GM19438 (cell line): ENCODE results near the gene C5AR1.
A peak's percentile ranks its signal among the peaks of the same experiment; 100 is the strongest.
"Not testable (repeated sequence)": the region's sequence is repeated elsewhere in the genome, so short reads cannot be mapped to it uniquely, and the experiment has no call there.

Experiments used
- ATAC-seq: cut with Tn5 transposase; IDR thresholded peaks from one replicate; pipeline ENCODE4 v1.9.1; 2021; ENCODE audit warnings: low read depth; ENCODE audit not compliant: unreplicated experiment

The C5AR1 gene

GRCh38 chr19:47309608-47310007, at the start of gene C5AR1:
Gene C5AR1, plus strand, starts transcription at chr19:47309861. Its CDS starts 35 bp downstream, at chr19:47309896.
- no peak for ATAC-seq

- ATAC-seq = no peak
Observed at GRCh38 chr19:47260476-47260875, 49.2 kb upstream of the C5AR1 start.

DNA sequence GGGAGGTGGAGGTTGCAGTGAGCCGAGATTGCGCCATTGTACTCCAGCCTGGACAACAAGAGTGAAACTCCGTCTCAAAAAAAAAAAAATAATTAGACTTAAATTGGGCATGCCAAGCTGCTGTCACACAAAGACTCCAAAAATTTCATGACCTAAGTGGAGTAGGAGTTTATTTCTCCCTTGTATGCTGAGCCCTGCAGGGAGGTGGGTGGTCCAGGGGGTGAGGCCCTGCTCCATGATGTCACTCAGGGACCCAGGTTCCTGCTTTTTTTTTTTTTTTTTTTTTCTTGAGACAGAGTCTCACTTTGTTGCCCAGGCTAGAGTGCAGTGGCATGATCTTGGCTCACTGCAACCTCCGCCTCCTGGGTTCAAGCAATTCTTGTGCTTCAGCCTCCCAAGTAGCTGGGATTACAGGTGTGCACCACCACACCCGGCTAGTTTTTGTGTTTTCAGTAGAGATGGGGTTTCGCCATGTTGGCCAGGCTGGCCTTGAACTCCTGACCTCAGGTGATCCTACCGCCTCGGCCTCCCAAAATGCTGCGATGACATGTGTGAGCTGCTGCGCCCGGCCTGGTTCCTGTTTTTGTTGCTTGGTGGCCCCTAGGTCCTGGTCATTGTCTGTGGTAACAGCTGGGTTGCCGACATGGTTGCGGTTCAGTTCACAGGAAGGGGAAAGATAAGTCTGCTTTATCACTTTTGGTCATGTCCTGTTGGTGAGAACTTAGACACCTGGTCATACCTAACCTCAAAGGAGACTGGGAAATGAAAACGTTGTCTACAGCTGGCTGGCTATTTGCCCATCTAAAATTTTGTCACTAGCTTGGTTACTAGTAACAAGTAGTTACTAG, 47.5 kb upstream of the C5AR1 start:
- ATAC-seq = peak; percentile 71

DNA sequence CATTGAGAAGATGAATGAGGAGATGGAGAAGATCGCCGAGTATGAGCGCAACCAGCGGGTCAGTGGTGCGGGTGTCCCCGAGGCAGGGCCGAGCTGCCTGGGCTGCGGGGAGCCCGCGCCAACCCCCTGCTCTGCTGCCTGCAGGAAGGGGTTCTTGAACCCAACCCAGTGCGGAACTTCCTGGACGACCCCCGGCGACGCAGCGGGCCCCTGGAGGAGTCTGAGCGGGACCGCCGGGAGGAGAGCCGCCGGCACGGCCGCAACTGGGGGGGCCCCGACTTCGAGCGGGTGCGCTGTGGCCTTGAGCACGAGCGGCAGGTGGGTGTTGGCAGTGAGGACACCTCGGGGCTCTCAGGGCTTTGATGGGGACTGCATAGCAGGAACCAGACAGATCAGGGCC, 45.0 kb upstream of the C5AR1 start:
- no peak for ATAC-seq

DNA sequence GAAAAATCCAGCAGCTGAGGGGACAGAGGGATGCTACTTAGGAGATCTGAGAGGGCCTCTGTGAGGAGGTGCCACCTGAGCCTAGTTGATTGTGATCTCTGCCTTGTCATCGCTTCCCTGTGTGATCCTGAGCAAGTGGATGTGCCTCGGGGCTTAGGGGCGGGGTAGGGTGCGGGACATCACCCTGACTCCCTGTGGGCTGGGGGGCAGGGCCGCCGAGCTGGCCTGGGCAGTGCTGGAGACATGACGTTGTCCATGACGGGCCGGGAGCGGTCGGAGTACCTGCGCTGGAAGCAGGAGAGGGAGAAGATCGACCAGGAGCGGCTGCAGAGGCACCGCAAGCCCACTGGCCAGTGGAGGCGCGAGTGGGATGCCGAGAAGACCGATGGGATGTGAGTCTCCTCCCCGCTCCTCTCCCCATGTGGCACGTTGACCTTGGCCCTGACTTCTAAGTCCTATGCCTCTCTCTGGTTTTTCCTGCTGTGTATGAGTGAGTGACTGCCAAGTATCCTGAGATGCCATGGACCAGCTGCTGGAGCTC, 43.2 kb upstream of the C5AR1 start:
- no peak for ATAC-seq

DNA sequence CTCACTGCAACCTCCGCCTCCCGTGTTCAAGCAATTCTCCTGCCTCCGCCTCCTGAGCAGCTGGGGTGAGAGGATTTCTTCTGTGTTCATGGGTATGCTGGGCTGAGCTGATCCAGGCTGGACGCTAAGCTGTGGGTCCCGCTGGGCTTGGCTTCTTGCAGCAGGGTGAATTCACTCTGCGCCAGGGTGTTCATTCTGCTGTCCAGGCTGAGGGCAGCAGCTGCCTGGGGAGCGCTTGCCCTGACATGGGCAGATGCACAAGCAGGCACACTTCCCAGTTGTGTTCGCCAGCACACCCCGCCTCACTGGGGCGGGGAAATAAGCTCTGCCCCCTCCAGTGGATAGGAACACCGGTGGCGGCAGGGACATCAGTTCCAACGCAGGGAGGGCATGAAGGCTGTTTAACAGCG, 42.3 kb upstream of the C5AR1 start:
- ATAC-seq = no peak

- ATAC-seq = no peak
Observed at GRCh38 chr19:47268028-47268427, 41.6 kb upstream of the C5AR1 start.

DNA sequence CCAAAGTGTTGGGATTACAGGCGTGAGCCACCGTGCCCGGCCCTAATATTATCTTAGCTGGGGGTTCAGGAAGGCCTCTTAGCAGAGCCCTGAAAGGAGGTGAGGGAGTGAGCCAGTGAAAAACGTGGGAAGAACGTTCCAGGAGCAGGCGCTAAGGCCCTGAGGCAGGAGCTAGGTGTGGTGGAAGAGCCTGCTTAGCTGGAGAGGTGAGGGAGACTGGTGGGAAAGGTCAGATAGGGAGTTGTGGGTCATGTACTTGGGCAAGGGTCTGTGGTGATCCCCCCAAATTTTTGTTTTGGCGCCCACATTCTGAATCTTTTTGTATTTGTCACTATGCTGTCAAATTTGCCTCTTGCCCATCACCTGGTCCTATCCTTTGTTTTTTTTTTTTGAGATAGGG, 40.1 kb upstream of the C5AR1 start:
- ATAC-seq = no peak

- no peak for ATAC-seq
Observed at GRCh38 chr19:47270408-47270807, 39.3 kb upstream of the C5AR1 start.

- ATAC-seq = no peak
Observed at GRCh38 chr19:47271949-47272348, 37.7 kb upstream of the C5AR1 start.

DNA sequence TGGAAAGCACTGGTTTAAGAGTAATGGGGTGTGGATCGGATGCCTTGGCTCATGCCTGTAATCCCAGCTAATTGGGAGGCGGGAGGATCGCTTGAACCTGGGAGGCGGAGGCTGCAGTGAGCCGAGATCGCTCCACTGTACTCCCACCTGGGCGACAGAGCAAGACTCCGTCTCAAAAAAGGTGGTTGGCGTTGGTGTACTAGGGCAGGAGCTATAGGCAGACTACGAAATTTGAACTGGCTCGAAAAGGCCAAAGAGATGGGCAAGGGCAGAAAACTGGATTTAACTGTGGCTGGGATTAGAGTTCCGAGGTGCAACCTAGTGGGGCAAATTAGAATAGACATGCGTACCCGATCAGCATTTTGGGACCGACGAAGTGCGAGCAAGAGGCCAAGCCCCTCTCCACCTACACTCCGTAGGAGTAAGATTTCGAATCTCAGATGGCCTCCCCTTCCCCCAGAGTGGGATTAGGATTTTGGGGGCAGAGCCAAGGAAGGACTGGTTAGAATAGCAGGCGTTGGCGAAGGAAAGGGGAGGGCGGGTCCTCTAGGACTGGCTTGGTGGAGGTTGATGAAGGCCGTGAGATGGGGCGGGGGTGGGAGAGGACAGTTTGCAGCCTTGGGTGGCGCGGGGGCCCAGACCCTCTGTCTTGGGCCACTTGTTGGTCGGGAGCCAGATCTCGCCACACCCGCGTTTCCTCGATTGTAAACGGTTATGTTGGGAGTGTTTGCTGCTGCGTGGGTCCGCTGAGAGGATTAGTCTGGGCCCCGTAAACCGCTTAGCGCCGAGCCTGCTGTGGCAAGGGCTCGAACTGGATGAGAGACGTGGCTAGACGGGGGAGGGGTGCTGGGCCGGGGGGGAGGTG, 37.0 kb upstream of the C5AR1 start:
- no peak for ATAC-seq

DNA sequence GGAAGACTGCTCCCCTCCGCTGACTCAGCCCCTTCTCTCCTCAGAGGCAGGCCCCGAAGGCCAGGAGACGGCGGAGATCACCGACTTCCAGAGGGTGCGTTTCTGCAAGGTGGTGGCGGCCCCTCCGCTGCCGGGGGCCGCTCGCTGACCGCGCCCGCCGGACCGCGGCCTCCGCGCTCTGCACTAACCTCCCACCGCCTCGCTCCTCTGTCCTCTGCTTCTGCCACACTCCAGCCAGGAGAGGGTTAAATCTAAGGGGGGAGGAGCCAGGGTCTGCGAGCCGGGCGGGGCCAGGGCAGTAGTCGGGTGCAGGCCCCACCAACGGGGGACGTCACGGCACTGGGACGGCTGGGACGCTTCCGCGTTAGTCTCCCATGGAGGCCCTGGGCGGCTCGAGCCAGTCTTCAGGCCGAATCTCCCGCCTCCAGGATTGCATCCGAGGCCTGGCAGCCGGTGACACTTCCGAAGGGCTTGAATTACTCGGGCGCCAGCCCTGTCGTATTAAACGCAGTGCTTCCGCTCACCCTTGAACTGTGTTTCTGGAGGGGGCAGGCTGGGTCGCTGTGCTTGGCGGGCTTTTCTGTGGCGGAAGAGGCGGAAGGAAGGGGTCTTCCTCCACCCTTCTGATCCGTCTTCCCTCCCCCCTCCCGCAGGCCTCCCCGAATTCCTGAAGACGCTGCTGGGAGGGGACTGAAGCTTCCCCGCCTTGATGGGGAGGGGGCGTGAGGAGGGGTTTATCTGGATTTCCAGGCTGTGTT, 36.2 kb upstream of the C5AR1 start:
- peak; percentile 55 for ATAC-seq

GRCh38 chr19:47274071-47274890, 35.4 kb upstream of the C5AR1 start, which contains the start of gene INAFM1:
Gene INAFM1, plus strand, starts transcription at chr19:47274885. Its CDS starts 35 bp downstream, at chr19:47274920.
- peak; percentile 53 for ATAC-seq

DNA sequence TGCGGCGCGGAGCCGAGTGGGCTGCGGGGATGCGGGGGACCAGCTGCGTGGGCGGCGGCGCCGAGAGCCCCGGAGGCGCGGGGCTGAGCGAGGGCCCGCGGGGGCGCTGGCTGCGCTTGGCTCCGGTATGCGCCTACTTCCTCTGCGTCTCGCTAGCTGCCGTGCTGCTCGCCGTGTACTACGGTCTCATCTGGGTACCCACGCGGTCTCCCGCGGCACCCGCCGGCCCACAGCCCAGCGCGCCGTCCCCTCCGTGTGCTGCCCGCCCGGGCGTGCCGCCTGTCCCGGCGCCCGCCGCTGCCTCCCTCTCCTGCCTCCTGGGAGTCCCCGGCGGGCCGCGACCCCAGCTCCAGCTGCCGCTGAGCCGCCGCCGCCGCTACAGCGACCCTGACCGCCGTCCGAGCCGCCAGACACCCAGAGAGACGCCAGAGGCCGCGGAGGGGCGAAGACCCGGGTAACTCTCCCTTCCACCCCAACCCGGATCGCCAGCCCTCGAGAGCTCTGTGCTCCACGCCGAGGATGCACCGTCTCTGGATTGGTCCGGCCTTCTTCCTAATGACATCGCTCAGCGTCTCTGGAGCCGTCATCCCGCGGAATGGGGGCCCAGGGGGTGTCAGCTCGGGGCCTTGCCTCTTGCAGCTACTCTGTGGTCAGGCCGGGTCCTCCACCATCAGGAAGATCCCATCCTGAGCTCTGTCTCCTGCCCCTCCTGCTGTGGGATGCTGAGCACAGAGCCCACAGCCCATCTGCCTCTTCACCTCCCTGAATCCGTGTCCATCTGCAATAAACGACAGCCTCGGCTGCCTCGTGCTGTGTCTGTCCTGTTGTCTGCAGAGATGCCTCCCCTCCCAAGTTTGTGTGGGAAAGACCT, 34.5 kb upstream of the C5AR1 start:
- ATAC-seq = peak; percentile 30

DNA sequence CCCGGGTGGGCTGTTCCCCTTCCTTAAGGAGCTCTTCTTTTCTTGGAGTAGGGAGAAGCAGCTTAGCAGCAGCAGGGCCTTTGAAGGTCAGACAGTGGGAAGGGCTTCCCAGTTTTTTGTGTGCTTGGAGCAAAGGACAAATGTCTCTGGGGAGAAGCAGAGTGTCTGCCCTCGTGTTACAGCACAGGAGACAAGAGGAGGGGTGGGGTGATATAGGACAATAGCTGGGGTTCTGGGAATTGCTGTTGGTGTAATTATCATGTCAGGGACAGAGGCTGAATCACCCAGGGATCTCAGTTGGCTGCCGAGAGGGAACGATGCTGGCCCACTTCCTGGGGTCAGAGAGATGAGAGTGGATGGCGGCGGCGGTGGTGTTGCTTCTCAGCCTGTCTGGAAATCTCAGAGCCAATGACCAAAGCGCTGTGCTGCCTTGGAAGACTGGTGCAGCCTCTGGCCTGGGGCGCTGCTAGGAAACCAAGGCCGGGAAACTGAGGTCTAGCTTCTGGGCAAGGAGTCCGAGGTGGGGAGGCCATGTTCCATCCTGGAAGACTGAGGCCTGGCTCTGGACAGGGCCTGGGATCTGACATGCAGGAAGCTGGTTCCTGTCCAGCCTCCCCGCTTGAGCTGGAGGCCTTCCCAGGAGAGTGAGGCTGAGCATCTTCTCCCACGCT, 33.7 kb upstream of the C5AR1 start:
- ATAC-seq = no peak

- ATAC-seq = not testable (repeated sequence)
Observed at GRCh38 chr19:47276513-47276912, 33.1 kb upstream of the C5AR1 start.

GRCh38 chr19:47280183-47280797, 29.4 kb upstream of the C5AR1 start:
- ATAC-seq = no peak
